ENCODE results near the gene AGAP1. TPM values are rescaled to one million over a fixed set of nuclear protein-coding genes. Genes with fewer than 3 reads are reported as not detected.

The AGAP1 gene
- polyA plus RNA-seq, 1 donor from 2014 or later: 17.4 TPM

DNA sequence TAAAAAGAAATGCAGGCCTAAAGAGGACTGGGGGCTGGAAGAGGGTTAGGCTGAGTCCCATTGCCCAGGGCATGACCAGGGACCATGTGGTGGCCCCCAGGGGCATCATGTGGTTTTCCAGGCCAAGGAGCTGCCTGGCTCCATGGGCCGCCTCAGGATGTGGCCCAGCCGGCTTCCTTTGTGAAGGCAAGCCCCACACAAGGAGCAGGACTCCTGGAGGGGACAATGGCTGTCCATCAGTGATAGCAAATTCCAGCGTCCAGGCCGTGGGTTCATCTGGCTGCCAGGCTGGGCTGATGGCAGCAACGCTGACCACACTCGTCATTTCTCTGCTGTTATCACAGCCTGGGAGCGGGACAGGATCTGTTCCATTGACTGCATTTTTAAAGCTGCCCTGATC is 591.8 kb downstream of the AGAP1 start:
- Histone ChIP-seq H3K36me3 (ENCODE audit: insufficient read depth, low read length) (no peaks in the 10 kb centered on the region), H3K9ac (ENCODE audit: low read length) (no peak overlapping the region), H2AFZ (ENCODE audit: low read depth, low read length) (no peak overlapping the region), H3K9me3 (ENCODE audit: low read length) (no peaks in the 10 kb centered on the region), H3K4me3 (ENCODE audit: low read length) (no peak overlapping the region), H3K9me2 (ENCODE audit: insufficient read depth, low read length) (no peaks in the 10 kb centered on the region), H3F3A (ENCODE audit: insufficient read depth, low read length, poor library complexity, severe bottlenecking) (no peaks in the 10 kb centered on the region), H3K79me2 (replicated peaks; ENCODE audit: insufficient read depth, low read length) (no peaks in the 10 kb centered on the region), H3K27me3 (ENCODE audit: insufficient read depth, low read depth, low read length) (no peaks in the 10 kb centered on the region), H4K20me1 (ENCODE audit: insufficient read depth) (no peaks in the 10 kb centered on the region), H3K4me2 (ENCODE audit: low read length) (no peak overlapping the region), H3K27ac (ENCODE audit: low read length) (no peak overlapping the region)
- TF ChIP-seq POLR2AphosphoS5 (IDR thresholded peaks at IDR 0.05) (no peak), EP300 (conservative IDR thresholded peaks at IDR 0.05; ENCODE audit: poor library complexity, severe bottlenecking) (no peak), SMC3 (conservative IDR thresholded peaks at IDR 0.05; ENCODE audit: poor library complexity) (no peak), CTCF (IDR thresholded peaks at IDR 0.05; ENCODE audit: poor library complexity, severe bottlenecking) (no peak)

DNA sequence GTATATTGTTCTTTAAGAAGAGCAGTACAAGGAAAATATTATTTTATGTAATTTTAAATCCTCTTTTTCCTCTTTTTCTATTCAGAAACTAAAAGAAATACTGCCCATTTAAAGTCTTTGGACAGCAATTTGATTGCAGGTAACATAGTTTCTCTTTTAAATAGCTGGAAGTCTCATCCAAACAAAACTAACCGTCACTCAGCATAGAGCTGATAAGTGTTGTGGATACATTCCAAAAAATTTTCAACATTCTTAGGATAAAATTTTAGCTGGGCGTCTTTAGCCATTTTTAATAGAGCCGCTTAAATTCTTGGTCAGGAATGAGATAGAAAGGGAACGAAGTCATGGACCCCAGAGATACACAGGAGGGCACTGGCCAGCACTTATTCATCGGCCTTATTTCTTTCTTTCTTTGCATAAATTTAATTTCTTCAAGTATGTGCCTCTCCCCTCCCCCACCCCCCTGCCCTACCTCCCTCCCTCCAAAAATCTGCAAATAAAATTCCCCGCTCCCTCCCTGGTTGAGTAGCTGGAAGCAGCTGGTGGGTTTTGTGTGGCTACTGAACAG is 592.6 kb downstream of the AGAP1 start:
- H3K9me2 ChIP-seq (ENCODE audit: insufficient read depth, low read length): no peaks in the 10 kb centered on the region
- no peaks in the 10 kb centered on the region for H3K36me3 ChIP-seq (ENCODE audit: insufficient read depth, low read length)
- H3K9ac ChIP-seq (ENCODE audit: low read length): no peak overlapping the region
- no peaks in the 10 kb centered on the region for H3K79me2 ChIP-seq (replicated peaks; ENCODE audit: insufficient read depth, low read length)
- no peak for TF ChIP-seq POLR2AphosphoS5 (IDR thresholded peaks at IDR 0.05)
- no peak for TF ChIP-seq CTCF (IDR thresholded peaks at IDR 0.05; ENCODE audit: poor library complexity, severe bottlenecking)
- TF ChIP-seq EP300 (conservative IDR thresholded peaks at IDR 0.05; ENCODE audit: poor library complexity, severe bottlenecking): no peak
- TF ChIP-seq, protein P1, sequence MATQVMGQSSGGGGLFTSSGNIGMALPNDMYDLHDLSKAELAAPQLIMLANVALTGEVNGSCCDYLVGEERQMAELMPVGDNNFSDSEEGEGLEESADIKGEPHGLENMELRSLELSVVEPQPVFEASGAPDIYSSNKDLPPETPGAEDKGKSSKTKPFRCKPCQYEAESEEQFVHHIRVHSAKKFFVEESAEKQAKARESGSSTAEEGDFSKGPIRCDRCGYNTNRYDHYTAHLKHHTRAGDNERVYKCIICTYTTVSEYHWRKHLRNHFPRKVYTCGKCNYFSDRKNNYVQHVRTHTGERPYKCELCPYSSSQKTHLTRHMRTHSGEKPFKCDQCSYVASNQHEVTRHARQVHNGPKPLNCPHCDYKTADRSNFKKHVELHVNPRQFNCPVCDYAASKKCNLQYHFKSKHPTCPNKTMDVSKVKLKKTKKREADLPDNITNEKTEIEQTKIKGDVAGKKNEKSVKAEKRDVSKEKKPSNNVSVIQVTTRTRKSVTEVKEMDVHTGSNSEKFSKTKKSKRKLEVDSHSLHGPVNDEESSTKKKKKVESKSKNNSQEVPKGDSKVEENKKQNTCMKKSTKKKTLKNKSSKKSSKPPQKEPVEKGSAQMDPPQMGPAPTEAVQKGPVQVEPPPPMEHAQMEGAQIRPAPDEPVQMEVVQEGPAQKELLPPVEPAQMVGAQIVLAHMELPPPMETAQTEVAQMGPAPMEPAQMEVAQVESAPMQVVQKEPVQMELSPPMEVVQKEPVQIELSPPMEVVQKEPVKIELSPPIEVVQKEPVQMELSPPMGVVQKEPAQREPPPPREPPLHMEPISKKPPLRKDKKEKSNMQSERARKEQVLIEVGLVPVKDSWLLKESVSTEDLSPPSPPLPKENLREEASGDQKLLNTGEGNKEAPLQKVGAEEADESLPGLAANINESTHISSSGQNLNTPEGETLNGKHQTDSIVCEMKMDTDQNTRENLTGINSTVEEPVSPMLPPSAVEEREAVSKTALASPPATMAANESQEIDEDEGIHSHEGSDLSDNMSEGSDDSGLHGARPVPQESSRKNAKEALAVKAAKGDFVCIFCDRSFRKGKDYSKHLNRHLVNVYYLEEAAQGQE (IDR thresholded peaks at IDR 0.05; ENCODE audit: borderline replicate concordance): no peak
- no peak for TF ChIP-seq TAF1 (IDR thresholded peaks at IDR 0.05; ENCODE audit: low read depth)
- no peak for TF ChIP-seq SMC3 (conservative IDR thresholded peaks at IDR 0.05; ENCODE audit: poor library complexity)
- TF ChIP-seq EZH2 (IDR thresholded peaks at IDR 0.05; ENCODE audit: borderline replicate concordance, insufficient read depth, low read length, poor library complexity, severe bottlenecking): no peak
- no peak for TF ChIP-seq RAD21 (conservative IDR thresholded peaks at IDR 0.05)
- TF ChIP-seq MXI1 (conservative IDR thresholded peaks at IDR 0.05; ENCODE audit: poor library complexity, severe bottlenecking): no peak
- no peak overlapping the region for H3K4me2 ChIP-seq (ENCODE audit: low read length)
- H3K4me3 ChIP-seq (ENCODE audit: low read length): no peak overlapping the region
- H3F3A ChIP-seq (ENCODE audit: insufficient read depth, low read length, poor library complexity, severe bottlenecking): no peaks in the 10 kb centered on the region
- no peak overlapping the region for H2AFZ ChIP-seq (ENCODE audit: low read depth, low read length)
- H3K27me3 ChIP-seq (ENCODE audit: insufficient read depth, low read depth, low read length): no peaks in the 10 kb centered on the region
- no peaks in the 10 kb centered on the region for H4K20me1 ChIP-seq (ENCODE audit: insufficient read depth)
- no peaks in the 10 kb centered on the region for H3K9me3 ChIP-seq (ENCODE audit: low read length)
- H3K27ac ChIP-seq (ENCODE audit: low read length): no peak overlapping the region

All from neural cell (in vitro differentiated cells).